Endothelial cell of umbilical vein (primary cell): Measurements from ENCODE around the gene RRM1.

Source experiments
- EZH2 ChIP-seq: IDR thresholded peaks from 2 replicates; pipeline ENCODE4 v1.6.1; 2012; ENCODE audit warnings: borderline replicate concordance, low read depth, mild to moderate bottlenecking, moderate library complexity, low read length, inconsistent platforms; ENCODE audit not compliant: severe bottlenecking
- GATA2 ChIP-seq: IDR thresholded peaks from 2 replicates; pipeline ENCODE4 v1.7.0; 2011; ENCODE audit warnings: low read depth, mild to moderate bottlenecking, moderate library complexity, mixed read lengths, low read length; ENCODE audit not compliant: insufficient read length, insufficient read depth
- MYC ChIP-seq: IDR thresholded peaks from one replicate; pipeline ENCODE4 v1.6.1; 2011; ENCODE audit warnings: mild to moderate bottlenecking, low read depth, low read length
- POLR2AphosphoS5 ChIP-seq: IDR thresholded peaks from 2 replicates; pipeline ENCODE4 v1.6.1; 2012; ENCODE audit warnings: low read depth, mild to moderate bottlenecking, control low read depth, low read length, moderate library complexity; ENCODE audit not compliant: insufficient read depth
- TF ChIP-seq, protein P1 (sequence below), 2 donors: IDR thresholded peaks; 1 replicate in 1 of 2; 2 replicates in 1 of 2; pipeline ENCODE4 v1.5.1; 2011; ENCODE audit warnings: low read length in 2 of 2, mild to moderate bottlenecking in 2 of 2, moderate library complexity in 2 of 2, control low read depth in 1 of 2, inconsistent platforms in 1 of 2, low read depth in 1 of 2; ENCODE audit not compliant: insufficient read depth in 1 of 2; ENCODE audit errors: extremely low read depth in 1 of 2

- TF ChIP-seq, protein P1, sequence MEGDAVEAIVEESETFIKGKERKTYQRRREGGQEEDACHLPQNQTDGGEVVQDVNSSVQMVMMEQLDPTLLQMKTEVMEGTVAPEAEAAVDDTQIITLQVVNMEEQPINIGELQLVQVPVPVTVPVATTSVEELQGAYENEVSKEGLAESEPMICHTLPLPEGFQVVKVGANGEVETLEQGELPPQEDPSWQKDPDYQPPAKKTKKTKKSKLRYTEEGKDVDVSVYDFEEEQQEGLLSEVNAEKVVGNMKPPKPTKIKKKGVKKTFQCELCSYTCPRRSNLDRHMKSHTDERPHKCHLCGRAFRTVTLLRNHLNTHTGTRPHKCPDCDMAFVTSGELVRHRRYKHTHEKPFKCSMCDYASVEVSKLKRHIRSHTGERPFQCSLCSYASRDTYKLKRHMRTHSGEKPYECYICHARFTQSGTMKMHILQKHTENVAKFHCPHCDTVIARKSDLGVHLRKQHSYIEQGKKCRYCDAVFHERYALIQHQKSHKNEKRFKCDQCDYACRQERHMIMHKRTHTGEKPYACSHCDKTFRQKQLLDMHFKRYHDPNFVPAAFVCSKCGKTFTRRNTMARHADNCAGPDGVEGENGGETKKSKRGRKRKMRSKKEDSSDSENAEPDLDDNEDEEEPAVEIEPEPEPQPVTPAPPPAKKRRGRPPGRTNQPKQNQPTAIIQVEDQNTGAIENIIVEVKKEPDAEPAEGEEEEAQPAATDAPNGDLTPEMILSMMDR (IDR thresholded peaks at IDR 0.05; ENCODE audit: extremely low read depth in 1 of 2, insufficient read depth in 1 of 2, low read depth in 1 of 2, low read length in 2 of 2) = no peak
- TF ChIP-seq EZH2 (no peak), GATA2 (no peak), POLR2AphosphoS5 (no peak), MYC (no peak)
Observed at GRCh38 chr11:4074266-4074665, 20.3 kb upstream of the RRM1 start.
